ENCODE data around the gene GNAS-AS1.

The GNAS-AS1 gene

GRCh38 chr20:58772786-58773185 lies 77.9 kb downstream of the GNAS-AS1 start:
- DNase-seq (ENCODE audit: insufficient read length, low spot score) (no peak), FAIRE-seq (no peak)
- TF ChIP-seq POLR2A (IDR thresholded peaks at IDR 0.05; ENCODE audit: low read depth, low read length): no peak
